Measurements from ENCODE around the gene GJA3.

- TF ChIP-seq CTCF (IDR thresholded peaks at IDR 0.05; ENCODE audit: borderline replicate concordance, extremely low read depth, low read length, poor library complexity, severe bottlenecking) (no peak), EZH2 (IDR thresholded peaks at IDR 0.05; ENCODE audit: borderline replicate concordance, low read depth, low read length, severe bottlenecking) (no peak)
Observed at GRCh38 chr13:20168396-20168795, 7.5 kb upstream of the GJA3 start.
